HG03064 (cell line): Measurements from ENCODE around the gene IL26.
"Not testable (repeated sequence)": the region's sequence is repeated elsewhere in the genome, so short reads cannot be mapped to it uniquely, and the experiment has no call there.

ENCODE experiments used
- ATAC-seq: cut with Tn5 transposase; IDR thresholded peaks from one replicate; pipeline ENCODE4 v1.9.1; 2021; ENCODE audit warnings: low read depth; ENCODE audit not compliant: unreplicated experiment

The IL26 gene

DNA sequence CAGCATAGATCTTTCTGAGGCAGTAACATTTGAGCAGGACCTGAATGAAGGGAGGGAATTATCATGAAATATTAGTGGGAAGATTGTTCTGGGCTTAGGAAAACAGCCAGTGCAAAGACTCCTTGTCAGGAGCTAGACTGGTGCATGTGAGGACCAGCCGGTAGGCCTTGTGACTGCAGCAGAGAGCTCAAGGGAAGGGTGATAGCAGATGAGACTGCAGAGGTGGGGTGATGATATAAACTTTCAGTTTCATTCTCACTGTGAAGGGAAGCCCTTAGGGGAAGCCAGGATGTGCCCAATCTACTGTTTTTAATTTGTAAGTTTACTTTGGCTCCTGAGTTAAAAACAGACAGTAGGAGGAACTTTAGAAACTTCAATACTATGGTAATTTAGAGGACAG lies 15.4 kb upstream of the IL26 start:
- peak; percentile 97 for ATAC-seq

DNA sequence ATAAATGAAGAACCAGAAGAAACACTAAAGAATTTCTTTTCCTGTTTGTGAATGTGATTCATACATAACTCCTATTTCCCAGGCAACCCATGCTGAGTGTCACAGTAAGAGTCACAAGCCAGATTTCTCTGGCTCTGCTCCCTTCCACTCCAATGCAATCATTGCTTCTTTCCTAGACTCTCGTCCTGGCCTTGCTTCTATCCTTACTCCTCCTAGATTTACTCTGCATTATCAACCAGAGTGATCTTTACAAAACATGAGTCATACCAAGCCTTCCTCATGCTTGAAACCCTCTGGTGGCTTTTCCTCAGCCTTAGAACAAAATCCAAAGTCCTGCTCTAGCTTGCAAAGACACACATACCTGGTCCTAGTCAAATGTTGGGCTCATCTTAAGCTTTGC lies 14.5 kb upstream of the IL26 start:
- ATAC-seq = no peak

DNA sequence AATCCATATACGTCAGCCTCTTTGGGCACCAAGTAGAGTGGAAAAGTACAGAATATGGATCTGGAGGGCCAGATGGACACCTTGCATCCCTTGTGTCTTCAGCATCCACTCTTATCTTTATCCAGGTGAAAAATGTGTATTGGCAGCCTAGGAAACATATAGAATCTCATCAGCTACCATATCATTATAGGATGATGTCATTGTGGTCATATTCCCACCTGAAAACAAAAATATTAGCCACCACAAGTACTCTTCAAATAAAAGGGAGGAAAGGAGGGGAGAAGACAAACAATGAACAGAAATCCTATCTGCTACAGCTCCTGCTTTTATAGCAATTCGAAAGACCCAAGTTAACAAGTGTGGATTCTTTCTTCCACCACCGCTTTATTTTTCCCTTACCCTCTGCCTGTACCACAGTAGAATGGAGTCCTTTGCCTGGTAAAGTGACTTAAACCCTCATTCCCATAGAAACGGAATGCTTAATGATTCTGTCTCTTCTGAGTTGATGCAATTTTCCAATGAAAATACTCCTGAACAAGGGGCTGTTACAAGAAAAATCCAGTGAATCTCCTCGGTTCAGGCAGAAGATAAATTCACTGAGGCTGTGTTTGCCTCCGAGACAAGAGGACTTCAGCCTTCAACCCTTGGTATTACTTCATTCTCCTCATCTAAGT lies 13.8 kb upstream of the IL26 start:
- no peak for ATAC-seq

DNA sequence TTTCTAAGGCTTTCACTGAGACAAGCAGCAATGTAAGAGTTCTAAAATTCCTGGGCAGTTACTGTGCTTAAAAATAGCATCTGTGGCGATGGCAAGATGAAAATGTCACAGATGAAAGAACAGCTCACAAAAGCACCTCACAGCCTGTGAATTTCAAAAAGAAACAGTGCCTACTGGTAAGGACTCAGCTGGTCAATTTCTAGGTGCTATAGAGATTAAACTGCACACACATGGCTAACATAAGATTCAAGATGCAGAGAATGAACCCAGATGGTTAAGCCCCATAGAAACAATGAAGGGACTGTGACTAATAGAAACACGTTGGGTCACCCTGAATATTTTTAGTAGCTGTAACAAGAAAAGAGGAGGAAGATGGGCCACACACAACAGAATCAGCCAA lies 12.0 kb upstream of the IL26 start:
- no peak for ATAC-seq

DNA sequence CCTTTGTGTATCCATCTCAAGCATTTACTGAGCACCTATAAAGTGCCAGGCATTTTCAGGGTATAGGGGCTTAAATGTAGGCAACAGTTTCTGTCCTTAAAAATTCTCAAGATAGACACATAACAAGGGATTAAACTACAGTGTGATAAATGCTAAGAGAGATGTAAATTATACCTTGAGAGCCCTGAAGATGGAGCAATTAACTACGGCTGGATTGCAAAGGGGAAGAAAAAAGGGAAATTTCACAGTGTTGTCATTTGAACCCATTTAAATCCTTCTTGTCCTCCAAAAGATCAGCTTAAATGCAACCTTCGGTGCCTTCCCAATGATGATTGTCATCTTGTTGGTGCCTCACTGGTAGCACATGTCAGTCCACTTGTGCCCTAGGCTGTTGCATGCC lies 11.5 kb upstream of the IL26 start:
- no peak for ATAC-seq

DNA sequence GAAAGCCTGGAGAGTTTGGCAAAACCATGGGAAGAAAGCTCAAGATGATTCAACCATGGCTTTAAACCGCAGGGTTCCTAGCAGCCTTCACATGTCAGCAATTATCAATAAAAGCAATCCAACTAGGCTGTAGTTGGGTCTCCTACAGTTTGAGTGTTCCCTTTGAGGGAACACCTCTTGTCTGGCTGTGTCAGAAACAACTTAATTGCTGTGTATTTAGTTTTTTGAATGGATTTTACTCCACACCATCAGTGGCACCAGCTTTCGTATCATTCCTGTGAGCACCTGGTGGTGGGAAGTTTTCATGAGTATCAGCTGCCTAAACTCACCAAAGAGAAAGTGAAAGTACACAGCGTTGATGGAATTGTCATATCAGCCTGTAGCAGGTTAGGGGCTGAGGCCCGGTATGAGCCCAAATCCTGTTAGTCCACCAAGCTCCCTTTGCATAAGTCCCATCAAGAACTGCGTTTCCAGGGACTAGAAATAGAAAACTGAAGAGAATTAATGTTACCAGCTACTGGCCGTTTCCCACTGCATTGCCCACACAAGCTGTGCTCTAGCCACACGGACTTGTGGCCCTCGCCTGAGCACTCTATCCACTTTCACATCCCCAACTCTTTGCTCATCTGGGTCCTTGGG lies 10.9 kb upstream of the IL26 start:
- no peak for ATAC-seq

DNA sequence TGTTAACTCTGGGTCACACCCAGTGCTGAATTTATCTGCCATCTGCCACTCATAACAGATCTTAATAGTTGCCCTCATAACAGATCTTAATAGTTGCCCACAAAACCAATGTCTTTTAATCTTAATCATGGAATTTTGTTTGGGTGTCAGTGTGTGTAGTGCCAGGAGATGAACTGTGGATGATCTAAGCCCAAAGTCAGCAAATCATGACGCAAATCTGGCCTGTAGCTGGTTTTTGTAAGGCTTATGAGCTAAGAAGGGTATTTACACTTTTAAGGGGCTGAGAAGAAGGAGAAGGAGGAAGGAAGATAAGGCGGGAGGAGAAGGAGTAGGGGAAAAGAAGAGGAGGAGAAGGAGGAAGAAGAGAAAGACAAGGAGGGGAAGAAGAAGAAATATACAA lies 10.0 kb upstream of the IL26 start:
- ATAC-seq = no peak

DNA sequence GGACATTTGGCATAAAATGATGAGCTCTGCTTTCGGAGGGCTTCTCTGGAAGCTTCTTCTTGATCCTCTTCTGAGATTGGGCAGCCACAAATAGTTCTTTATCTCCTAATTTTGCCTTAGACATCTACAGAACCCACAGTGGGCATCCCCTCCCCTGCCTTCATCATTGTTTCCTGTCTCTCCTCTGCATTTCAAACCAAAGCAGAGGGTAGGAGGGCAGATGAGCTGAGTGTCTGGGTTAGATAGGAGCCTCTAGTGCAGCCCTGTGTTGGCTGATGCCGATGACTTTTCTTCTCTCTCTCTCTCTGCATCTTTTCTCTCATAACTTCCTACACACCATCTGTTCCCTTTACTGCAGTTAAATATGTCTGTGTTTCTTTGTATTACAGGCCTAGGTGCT lies 8.5 kb upstream of the IL26 start:
- ATAC-seq = no peak

DNA sequence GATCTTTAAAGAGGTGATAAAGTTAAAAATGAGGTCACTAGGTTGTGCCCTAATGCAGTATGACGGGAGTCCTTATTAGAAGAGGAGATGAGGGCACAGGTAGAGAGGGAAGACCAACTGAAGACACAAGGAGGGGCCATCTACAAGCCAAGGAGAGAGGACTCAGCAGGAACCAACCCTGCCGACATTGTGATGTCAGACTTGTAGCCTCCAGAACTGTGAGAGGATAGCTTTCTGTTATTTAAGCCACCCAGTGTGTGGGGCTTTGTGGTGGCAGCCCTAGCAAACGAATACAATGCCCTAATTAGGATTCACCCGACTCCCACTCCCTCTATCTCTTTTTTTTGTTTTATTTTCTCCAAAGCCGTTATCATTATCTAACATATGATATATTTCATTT lies 7.9 kb upstream of the IL26 start:
- ATAC-seq = no peak

DNA sequence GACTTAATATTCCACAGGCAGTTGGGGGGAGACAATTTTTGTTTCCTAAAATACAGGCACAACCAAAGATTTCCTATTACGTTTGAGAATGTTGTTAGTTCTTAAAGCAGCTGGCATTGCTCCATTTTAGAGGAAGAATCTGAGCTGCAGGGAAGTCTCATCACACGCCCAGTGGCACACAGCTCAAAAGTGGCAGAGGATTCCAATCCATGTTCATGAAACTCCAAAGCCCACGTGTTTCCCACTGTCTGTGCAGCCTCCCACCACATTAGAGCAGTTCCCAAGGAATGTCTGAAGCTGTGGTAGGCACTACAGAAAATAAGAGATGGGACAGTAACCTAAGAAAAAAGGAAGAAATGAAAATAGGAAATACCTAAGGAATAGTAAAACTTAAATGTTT lies 6.1 kb upstream of the IL26 start:
- ATAC-seq = no peak

DNA sequence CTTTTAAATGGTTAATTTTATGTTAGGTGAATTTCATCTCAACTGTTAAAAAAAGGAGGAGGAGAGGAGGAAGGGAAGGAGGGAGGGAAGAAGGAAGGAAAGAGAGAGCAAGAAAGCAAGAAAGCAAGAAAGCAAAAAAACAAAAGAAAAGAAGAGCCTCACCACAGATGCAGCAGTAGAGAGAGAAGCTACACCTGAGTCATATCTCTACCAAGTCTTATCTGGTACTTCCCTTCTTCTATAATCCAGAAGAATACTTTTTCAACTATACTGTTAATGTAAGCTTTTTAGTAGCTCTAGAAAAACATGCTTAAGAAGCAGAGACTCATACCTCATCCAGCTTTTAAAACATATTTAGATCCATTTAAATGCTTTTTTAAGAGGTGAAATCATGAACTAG lies 5.6 kb upstream of the IL26 start:
- no peak for ATAC-seq

DNA sequence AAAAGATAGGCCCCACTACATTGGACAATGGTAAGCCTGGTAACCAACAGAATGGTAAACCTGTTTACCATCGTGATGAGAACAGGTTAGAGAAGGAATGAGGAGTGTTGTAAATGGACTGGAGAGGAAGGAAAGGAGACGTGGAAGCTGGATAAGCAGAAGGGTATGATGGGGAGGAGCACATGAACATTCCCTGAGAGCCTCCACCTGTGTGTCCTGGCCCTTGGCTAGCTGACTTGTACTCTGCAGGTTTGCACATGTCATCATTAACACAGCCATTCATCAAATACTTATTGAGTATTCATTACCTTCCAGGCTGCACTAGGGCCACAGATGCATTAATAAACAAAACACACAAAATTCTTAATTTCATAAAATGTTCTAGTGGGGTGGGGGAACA lies 4.3 kb upstream of the IL26 start:
- ATAC-seq = no peak

DNA sequence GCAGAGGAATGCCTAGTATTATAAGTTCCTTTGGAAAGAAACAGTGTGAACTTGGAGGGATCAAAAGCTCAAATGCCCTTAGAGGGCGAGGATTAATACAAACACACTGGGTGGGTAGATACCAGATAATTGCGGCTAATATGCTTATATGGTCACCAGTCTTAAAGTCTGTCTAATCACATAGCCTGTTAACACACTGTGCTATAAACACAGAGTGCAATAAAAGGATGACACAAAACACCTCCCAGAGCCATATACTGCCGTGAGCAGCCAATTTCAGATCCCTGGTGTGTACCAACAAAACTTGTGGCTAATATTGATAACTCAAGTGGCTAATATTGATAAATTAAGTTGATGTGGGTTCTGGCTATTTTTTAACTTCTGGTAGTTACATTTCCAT lies 1.7 kb upstream of the IL26 start:
- no peak for ATAC-seq

DNA sequence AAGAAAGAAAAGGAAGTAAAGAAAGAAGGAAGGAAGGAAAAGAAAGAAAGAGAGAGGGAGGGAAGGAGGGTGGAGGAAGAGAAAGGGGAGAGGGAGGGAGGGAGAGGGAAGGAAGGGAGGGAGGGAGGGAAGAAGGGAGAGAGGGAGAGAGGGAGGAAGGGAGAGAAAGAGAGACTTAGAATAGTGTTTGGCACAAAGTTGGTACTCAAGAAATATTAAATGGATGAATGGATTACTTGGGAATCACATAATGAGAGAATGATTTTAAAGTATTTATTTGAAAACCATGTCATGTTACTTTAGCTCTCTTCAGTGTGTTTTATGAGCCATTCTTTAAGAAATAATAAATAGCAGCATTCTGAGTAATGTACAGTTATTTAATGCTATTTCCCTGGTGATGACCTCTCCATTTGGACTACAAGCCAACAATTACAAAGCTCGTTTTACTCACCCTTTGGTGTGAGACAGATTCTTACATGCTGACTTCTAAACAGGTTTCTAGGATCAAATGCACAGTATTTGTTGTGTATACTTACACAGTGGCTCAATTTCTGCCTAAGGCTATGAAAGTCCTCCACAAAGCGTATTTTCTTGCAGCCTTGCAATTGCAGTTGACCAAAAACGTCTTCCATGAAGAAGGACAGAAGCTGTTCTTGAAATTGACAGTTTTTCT lies 861 bp downstream of the IL26 start:
- no peak for ATAC-seq

DNA sequence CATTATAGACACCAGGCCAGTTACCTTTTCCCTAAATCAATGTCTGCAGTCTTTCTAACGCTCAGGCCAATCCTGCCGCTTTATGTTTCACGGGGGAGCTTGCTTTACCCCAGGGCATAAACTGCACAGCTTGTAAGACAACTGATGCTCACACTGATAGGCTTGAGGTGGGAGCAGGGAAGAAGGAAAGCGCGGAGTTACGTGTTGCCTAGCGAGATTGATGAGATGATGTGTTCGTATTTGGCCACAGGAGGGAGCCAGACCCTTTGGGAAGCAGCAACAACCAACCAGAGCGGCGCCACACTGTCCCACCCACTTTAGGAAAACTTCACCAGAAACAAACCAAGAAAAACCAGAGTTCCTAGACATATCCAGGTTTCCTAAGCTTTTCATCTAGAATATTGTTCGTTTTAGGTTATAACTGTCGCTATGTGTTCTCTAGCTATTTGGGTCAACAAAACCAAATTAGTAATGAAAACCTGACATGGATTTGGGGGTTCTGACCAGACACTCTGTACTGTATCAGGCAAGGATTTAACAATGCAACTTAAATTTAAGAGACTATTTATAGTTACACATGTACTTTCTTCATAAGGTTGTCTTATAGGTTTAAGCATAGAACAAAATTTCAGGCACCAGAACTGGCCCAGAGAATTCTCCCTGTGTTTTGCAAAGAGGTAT lies 2.4 kb downstream of the IL26 start:
- ATAC-seq = peak; percentile 92

DNA sequence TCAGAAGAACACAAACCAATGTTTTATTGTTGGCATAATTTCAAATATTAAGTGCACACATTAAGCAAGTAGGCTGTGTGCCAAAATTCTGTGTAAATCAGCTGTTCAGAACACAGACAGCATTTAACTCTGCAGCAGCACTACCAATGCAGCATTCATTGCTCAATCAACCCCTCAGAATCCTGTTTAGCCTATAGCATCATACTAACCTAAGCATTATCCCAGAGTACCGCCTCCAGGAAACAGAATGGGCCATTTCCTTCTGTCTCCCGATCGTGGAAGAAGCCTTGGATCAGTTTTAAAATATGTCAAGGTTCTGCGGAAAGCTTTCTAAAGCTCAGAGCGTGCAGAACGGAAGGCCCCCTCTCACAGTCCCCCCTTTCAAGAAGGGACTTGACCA lies 3.3 kb downstream of the IL26 start:
- no peak for ATAC-seq

DNA sequence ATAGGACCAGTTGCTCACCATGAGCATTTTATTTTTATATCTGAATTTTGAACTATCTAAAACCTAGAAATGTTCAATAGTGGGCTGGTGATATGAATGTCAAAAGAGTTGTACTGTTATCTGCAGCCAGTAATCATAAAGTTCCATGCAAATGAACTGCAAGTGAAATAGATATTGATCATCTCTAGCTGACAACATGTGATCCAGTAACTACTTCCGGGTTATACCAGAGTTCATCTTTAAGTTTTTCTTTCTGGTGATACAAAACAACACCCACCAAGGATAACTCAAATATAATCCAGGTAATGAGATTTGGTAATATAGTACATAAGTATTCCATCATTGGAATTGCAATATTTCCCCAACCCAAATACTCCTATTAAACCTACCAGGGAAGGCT lies 4.1 kb downstream of the IL26 start:
- ATAC-seq = no peak

DNA sequence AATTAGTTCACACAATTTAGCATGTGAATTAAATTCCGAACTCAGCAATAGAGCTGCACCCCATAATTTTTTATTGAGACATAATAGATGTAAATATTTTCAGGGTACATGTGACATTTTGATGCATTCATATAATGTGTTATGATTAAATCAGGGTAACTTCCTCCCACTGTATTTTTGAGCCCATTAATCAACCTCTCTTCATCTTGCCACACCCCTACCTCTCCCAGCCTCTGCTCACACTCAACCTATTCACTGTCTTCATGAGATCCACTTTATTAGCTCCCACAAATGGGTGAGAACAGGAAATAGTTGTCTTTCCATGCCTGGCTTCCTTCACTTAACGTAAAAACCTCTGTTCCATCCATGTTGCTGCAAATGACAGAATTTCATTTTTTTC lies 14.7 kb downstream of the IL26 start:
- ATAC-seq = no peak

DNA sequence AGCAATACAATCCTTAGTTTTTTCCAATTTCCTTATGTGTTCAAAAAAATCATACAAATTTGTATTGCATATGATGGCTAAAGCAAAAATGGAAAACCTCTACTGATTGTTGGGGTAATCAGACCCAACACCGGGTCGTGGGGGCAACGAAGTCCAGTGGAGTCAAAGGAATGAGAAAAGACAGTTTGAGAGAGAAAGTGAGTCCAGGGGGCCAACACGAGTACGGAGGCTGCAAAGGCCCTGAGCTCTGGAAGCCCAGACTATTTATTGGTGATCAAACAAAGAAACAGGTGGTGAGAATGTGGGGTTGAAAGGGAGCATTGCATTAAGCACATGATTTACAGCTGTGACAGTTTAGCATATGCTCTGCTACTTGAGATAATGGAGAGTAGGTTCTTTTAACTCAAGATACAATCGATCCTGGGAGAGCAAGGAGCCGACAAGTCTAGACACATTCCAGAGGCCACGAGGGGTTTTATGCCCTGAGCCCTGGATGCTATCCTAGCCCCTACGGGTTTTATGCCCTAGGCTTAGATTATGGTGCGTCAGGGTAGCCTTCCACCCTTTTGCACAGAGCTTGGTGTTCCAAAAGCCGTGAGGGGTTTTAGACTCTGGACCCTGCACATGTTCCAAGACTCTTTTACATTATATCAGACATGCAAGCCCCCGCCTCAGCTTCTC lies 16.4 kb downstream of the IL26 start:
- ATAC-seq = not testable (repeated sequence)

DNA sequence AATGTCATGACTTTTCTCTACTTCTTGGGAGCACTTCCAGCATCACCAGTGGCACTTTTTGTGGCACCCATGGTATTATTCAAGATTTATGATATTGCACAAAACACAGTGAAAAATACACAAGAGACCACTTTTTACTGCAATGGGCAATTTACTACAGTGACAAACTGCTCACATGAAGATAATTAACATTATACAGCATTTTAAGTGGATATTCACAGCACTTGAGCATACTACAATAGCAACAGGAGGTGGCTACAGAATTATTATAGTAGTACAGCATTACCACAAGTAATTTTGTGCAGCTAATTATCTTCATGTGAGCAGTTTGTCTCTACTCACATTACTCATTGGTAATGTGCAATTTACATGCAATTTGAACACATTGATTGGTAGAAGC lies 18.3 kb downstream of the IL26 start:
- ATAC-seq = no peak

DNA sequence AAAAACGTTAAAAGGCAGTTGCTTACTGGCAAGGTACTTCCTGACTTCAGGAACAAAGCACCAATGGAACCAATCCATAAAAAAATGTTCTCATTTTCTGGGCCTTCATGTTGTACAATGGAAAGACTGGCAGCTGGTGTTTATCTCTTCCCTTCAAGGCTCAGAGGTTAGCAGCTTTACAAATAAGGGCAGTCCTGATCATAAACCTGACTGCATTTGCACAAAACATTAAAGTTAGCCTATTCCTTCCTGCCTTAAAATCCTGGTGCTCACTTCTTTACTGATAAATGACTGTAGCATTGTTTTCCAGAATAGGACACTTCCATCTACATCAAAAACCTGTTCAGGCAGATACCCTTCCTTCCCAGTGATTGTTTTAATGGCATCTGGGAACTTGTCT lies 19.2 kb downstream of the IL26 start:
- no peak for ATAC-seq
